NCI-H2081 treated with DMSO at 0.1 percent for 48 hours (cell line): Measurements from ENCODE around the gene SAFB2.

Experiments
- DNase-seq: peaks from one replicate; lab custom pipeline; 2025; lab: John Stamatoyannopoulos, UW

Gene SAFB2

DNA sequence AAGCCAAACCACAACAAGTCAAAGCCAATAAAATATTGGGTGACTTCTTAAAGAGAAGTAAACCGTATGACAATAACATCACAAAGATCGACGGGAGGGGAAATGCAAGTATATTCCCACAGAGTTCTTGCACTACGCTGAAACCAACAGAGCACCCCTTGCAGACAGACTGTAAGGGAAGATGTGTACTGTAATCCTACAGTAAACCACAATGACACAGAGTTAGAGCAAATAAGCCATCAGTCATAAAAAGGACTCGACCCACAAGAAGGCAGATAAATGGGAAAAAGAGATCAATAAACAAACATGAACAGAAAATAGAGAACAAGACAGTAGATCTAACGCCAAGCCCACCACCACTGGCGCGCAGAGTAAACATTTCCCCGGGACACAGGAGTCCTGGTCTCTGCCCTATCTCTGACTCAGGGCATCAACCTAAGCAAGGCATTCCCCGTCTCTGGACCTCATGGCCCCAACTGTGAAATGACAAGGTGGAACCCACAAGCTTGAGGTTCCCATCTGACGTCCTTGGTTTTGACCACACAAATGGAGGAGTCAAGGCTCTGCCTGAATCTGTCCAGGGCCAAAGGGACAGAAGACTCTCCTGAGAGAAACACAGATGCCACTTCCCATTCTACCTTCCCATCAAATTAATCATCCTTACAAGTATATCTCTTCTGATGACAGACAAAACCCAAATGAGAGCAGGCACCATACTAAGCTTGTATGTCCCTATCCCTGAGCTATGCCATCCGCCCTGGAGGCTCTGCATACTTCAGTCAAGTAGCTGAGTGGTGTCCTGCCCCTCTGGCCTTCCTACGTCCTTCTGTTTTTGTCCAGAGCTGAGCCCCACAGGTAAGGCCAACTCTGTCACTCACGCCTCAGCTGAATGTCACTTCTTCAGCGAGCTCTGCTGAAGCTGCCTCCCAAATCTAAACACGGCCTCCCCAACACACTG, 15.0 kb downstream of the SAFB2 start:
- no peak for DNase-seq

DNA sequence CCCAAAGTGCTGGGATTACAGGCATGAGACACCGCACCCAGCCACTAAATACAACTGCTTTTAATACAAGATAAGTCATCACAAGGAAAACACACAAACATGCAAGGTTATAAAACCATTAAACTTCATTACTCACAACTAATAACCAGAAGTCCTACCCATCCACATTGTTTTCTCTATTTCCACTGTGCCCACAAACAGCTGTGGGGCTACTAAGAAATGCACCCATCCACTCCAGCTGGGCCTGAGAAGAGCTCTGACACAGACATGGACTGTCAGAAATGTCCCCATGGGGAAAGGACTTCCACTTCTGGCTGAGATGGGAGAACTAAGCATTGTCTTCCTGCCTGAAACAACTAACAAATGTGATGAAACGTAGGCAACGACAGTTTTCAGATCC, 17.2 kb downstream of the SAFB2 start:
- no peak for DNase-seq

DNA sequence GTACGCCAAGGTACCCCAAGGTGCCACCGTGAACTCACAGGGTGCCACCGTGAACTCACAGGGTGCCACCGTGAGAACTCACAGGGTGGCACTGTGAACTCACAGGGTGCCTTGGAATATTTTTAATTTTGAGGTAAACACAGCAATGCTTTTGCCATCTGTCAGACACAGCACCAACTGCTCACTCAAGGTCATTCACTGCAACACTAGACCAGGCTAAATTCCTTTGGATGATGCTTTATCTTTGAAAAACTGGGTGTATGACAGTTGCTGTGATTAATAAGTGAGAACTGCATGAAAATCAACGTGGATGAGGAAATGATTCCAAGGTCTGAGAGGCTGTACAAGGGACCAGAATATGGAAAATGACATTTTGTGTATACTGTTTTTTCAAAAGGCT, 18.9 kb downstream of the SAFB2 start:
- DNase-seq, result no peak

DNA sequence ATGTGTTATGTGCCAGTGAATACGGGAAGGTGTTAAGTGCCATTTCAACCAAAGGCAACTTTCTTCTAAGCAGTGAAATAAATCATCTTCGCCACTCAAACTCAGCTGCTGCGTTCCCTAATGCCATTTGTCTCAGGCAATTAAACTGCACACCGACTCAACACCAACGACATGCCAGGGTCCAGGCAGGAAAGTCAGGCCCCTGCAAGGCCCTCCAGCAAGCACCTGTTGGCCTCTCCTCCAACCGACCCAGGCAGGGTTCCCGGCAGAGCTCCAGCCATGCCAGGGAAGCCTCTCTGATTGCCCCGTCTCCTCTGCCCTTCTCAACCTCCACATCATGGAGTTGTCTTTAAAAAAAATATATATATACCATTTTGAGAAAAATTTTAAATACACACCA, 21.8 kb downstream of the SAFB2 start:
- no peak for DNase-seq

DNA sequence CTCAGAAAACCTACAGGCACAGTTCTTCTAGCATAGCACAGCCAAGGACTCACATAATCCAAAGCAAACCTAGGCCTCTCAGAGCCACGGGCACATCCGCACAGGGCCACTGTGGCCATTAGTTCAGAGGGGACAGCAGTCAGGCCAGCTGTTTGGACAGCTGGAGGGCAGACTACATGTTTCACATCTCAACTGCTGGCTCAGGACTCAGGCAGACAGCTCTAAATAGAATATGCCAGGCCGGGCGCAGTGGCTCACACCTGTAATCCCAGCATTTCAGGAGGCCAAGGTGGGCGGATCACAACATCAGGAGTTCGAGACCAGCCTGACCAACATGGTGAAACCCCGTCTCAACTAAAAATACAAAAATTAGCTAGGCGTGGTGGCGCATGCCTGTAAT, 26.8 kb downstream of the SAFB2 start:
- DNase-seq, result no peak

DNA sequence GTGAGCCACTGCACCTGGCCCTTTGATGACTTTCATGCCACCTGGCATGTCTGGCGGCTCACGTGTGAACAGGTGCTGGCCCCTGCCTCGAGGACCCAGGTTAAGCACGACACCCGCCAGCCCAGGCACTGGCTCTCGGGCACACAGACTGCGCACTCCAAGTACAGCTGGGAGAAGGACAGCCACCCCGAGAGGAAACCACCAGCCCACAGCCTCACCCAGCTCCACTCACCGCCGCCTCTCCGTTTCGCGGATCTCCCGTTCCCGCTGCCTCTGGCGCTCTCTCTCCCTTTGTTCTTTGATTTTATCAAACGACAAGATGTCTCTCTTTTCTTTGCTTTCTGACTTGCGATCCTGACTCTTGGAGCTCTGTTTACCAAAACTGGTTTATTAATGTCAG, 27.4 kb downstream of the SAFB2 start:
- DNase-seq, result no peak

DNA sequence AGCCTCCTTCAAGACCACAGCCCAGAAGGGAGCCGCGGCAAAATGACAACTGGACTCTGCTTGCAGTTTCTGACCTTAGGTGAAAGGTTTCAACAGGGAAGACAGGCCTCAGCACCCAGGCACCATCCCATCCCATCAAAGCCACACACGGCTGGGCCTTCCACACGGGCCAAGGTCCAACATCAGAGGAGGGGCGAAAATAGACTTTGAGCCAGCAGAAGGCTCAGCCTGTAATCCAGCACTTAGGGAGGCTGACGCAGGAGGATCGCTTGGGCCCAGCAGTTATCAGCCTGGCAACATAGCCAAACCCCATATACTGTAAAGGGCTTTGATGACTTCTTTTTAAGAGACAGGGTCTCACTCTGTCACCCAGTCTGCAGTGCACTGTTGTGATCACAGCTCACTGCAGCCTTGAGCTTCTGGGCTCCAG, 28.0 kb downstream of the SAFB2 start:
- no peak for DNase-seq

DNA sequence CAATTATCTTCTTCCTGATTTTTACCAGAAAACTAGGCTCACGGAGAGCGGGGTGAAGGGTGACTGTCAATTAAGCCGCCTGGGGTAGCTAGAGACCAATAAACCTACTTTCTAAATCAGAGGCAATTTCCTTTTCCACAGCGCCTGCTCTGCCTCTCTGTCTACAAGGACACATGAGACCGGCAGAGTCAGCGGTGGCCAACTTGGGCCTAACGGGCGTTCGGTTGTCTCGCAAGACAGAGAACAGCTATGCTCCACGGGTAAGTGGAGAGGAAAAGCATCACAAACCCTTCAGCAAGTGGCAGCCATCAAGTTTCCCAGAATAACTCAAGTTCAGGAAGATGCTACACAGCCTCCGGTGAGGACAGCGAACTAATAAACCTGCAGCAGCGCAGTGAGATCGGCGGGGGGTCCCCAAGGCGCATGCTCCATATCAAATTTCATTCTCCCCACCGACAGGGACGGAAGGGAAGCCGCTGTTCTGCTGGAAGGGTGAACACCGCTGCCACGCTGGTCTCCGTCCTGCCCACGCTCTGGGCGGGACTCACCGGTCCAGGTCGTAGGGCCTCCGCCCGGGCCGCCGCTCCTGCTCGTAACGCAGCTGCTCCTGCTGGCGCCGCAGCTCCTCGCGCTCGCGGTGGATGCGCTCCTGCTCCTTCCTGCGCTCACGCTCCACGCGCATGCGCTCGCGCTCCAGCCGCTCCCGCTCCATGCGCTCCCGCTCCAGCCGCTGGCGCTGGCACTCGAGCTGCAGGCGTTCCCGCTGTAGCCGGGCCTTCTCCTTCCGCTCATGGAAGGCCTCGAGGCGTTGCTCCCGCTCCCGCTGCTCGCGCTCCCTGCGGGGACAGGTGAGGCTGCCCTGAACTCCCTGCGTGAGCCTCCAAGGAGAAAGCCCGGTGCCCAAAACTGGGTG, 29.0 kb downstream of the SAFB2 start:
- no peak for DNase-seq

DNA sequence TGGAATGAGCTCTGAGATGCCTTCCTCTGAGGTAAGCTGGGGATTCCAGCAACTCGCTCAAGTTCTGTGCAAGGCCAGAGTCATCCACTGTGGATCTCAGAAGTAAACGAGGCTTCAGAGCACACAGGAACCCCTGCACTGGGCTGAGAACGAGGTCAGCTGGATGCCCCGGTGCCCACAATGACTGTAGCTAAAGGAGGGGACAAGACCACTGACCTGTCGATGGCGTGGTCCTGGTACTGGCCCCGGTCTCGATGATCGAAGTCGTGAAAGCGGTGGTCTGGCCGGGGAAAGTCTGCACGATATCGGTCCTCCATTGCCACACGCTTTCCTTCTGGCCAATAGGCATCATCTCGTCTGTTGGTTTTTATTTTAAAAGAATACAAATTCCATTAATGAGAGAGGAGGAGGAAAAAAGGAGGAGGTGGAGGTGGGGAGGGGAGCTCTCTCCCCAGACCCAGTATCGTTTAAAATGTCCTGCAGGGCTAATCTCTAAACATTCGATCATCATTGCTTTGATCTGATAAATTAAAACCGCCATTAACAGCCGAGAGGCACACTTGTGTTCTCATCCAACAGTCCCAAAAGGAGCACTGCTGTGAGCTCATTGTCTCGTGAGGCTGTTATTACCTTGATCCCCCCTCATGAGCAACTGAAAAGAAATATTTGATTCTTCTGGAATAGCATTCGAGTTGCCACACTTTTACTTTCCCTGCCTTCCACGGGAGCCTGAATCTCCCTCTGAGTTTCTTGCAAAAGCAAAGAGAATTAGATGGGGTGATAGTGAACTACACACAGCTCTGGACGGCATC, 29.8 kb downstream of the SAFB2 start:
- DNase-seq, result no peak

DNA sequence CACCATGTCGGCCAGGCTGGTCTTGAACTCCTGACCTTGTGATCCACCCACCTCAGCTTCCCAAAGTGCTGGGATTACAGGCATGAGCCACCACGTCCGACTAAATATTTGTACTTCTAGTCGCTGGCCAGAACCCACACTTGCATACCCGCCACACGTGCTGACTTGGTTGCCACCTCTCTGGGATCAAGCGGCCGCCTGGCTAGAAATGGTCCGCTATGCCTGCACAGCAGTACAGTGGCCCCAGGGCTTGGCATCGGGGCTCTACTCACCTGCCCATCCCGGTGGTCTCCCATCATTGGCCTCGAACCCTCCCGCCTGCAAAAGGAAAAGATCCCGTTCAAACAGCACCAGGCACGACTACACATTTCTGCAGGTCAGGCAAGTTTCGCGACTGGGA, 31.1 kb downstream of the SAFB2 start:
- DNase-seq, result no peak

DNA sequence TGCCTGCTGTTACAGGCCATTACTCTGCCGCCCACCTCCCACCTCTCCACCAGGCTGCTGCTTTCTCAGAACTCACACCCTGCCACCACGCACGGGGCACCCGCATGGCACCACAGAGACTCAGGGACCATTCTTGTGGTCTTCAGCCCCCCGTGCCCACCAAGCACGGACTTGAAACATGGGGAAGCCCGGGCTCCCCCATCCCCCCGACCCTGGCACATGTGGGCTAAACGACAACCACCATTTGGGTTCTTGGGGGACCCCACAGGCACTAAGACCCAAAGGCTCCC, 31.8 kb downstream of the SAFB2 start:
- DNase-seq, result no peak

DNA sequence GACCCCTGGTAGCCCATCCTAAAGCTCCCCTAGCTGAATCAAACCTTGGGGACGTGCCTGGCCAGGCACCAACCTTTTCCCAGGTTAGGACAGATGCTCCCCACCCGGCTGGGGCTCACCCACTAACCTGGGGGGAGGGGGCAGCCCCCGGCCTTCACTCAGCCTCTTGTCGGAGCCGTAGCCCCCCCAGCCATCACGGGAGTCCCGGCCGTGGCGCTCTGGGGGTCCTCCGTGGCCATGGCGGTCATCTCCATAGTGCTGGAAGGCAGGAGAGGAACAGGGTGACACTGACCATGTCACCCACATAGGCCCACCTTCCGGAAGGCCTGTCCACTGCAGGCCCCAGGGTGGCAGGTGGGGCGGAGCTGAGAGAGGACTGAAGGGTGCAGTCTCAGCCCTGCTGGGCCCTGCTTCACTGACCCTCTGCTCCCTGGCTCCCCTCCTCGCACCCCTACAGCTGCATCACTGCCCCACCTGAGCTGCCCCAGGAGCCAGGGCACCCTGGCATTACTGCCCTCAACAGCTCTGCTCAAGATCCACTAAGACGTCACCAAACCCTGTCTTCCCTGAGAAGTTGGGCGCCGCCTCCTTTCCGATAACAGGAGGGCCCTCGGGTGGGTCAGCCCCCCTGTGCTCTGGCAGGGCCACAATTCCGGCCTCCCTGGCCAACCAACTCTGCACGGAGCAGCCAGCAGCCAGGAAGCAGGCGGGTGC, 32.3 kb downstream of the SAFB2 start:
- no peak for DNase-seq

DNA sequence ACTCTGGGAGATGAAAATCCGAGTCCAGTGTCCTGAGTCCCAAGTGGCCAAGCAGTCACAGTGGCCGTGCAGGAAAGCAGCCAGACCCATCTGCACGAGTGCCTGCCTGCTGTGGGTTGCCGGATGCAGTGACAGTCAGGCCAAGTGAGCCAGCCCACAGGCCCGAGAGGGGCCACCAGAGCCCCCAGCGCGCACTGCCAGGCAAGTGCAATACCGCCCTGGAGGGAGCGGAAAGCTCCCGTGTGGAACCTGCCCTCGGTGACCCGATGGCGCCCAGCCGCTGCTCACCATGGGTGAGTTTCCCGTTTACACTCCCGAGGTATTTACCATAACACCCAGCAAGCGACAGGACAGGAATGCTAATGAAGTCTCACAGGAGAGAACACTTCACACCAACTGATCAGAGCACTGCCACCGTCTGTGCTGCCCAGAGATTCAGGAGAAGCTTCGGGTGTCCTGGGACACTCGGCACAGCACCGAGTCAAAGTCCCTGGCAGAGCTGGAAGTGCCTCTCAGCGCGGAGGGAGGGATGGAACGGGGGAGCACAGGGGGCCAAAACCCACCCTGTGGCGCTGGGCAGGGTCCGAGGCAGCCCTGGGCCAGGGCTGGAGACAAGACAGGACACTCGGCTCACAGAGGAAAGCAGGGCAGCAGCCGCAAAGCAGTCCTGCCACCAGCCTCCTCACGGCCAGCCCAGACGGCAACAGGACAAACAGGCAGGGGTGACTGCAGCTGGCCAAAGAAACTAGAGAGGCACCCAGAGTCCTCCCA, 33.5 kb downstream of the SAFB2 start:
- no peak for DNase-seq

DNA sequence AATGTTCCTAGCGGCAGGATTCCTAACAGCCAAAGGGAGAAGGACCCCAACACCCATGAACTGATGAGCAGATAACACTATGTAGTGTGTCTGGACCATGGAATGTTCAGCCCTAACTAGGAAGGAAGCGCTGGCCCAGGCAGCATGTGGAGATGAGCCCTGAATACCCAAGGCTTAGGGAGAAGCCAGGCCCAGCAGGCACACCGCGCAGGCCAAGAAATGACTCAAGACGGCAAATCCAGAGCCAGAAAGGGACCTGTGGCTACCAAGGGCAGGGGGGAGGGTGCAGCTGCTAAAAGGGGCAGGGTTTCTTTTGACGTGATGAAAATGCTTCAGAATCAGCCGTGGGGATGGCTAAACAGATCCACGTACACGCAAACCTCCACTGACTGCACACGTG, 34.1 kb downstream of the SAFB2 start:
- no peak for DNase-seq

DNA sequence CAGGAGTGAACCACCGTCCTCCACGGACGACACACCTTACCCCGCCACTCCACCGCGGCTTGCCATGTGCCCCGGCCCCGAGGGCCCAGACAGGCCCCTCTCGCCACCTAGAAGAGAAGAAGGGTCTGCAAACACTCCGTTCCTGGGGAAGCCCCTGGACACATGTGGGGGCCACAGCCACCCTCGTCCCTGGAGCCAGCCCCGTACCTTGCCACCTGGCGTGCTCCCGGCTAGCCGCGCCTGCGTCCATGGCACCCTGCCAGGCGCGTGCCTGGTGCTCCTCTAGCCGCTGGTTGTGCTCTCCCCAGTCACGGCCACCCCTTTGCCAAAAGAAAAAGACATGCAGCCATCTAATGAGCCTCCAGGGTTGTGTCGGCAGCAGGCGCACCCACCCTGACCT, 34.9 kb downstream of the SAFB2 start:
- no peak for DNase-seq

DNA sequence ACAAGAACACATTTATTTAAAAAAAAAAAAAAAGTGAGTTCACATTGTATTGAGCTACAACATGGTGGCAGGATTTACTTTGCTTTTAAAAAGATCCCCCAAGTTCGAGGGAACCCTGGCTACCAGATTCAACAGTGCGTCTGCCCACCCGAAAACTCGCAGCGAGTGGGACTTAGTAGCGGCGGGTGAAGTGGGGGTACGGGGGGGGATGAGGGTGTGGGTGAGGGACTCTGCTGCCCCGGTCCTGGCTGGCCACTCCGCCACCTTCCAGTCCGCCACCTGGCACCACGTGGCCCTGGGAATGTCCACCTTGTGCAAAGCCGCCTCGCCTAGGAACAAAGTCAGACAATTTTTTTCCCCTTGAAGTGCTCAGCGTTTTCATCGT, 35.5 kb downstream of the SAFB2 start:
- DNase-seq, result no peak

DNA sequence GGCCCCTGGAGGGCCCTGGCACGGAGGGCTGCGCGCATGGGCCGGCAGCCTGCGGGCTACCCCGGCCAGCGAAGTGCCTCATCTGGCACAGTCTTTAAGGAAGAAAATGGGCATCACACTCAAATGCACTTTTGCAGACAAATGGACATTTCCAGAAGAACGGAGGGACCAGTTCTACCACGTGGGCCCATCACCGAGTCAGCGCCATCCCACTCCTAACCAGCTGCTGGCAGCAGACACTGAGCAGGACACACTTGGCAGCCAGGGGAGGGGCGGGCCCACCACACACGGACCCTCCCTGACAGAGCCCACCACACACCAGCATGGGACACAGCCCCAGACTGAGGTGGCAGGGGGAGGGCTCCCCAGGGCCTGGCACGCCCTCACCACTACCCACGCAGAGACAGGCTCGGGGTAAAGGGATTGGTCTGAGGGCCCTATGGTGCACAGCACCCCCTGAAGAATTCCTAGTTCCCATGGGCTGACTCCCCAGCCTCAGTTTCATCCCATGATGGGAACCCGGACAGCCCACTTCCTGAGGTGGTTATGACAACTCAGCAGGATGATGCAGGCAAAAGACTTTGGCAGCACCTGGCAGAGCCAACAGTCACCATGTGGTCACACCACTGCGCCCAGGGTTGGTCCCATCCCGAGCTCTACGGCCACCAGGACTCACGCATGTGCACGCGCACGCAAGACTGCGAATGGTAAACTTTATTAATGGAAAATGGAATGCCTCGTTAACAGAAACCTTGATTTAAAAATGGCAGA, 36.1 kb downstream of the SAFB2 start:
- DNase-seq, result no peak

DNA sequence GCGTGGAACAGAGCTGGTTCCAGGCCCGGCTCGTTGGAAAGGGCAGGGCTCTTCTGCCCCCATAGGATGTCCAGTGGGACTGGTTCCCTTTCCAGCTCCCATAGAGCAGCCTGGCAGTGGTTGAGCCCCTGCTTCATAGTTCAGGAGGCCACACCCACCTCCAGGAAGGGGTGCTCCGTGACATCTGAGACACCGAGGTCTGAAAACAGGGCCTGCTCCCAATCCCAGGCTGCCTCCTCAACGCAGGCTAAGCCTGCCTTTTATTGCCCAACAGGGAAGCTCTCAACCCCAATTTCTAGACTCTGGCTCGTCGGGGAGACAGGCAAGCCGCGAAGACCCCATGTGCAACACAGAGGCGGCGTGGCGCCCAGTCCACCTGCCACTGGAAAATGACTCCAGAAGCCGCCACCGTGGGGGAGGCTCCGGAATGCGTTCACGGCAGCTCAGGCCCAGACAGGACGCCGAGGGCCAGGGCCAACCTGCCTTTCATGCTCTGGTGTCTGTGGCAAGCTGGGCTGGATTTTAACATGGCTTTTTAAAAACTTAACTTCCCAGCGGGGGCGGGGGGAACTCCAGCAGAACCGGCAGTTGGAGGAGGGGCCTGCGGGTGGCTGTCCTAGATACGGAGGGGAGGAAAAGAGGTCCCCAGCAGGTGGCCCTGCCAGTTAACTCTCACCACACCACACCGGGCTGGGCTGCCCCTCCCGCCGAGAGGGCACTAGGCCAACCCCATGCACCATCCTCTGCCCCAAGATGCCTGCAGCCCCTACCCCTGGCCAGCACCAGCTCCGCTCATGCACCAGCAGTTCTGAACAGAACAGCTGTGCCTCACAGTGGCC, 36.9 kb downstream of the SAFB2 start:
- DNase-seq, result no peak

DNA sequence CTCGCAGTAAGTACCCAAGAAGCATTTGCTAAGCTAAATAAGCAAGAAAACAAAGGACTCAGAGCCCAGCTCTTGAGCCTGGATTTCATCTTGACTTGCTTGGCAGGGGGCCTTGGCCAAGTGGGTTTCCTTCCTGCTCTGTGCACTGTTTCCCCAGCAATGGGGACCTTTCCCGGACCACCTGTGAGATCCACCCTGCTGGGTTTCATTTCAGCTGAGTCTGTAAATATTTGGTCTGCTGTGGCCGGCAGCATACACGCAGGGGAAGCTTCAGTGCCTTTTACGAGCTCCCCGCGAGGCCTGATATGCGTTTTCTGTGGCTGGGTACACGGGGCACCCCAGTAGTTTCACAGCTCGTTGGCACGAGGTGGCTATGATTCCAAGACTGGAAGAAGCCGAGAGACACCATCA, 42.4 kb downstream of the SAFB2 start:
- DNase-seq, result no peak
